Measurements from ENCODE around the gene HYAL1.

Gene HYAL1

DNA sequence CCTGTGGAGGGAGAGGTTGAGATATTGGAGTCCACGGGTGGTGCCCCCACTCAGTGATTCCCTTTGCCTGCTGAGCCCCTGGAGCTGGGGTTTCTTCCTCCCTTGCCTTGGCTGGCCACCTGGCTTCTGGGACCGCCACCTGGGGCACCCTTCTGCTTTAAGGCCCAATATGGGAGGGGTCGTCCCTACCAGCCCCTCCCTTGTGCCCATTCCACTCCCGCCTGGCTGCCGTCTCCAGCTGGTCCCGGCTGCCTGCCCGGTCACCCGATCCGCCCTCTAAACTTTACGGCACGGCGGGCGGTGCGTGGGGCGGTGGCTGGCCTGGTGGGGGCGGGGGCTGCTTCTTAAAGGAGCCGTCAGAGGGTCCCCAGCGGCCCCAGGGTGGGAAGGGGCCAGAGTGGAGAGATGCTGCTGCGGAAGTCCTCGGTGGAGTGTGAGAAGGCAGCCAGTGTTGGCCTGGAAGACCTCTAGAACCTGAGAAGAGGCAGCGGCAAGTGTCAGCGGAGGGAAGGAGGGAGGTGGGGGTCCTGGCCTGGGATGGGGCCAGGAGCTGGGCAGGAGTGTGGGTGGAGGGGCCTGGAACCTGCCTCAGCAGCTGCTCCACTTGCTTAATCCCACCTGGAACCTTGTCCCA is 36.0 kb downstream of the HYAL1 start:
- Histone ChIP-seq H3K4me3 (ENCODE audit: low read length, poor library complexity, severe bottlenecking) (no peak overlapping the region), H3K9me3 (ENCODE audit: insufficient read depth, low read depth, low read length) (no peaks in the 10 kb centered on the region), H4K20me1 (ENCODE audit: insufficient read depth, low read length, poor library complexity, severe bottlenecking) (no peaks in the 10 kb centered on the region), H3K36me3 (ENCODE audit: insufficient read depth, low read length) (no peaks in the 10 kb centered on the region), H3K79me2 (ENCODE audit: insufficient read depth, low read length) (no peaks in the 10 kb centered on the region), H3K9ac (ENCODE audit: low read depth, low read length, poor library complexity, severe bottlenecking) (no peak overlapping the region), H3K4me1 (ENCODE audit: insufficient read depth, low read length, poor library complexity, severe bottlenecking) (no peaks in the 10 kb centered on the region), H3F3A (ENCODE audit: low read depth) (no peaks in the 10 kb centered on the region), H3K27me3 (ENCODE audit: insufficient read depth, low read length, poor library complexity, severe bottlenecking) (no peaks in the 10 kb centered on the region), H3K4me2 (ENCODE audit: low read depth, low read length, poor library complexity, severe bottlenecking) (no peak overlapping the region), H2AFZ (ENCODE audit: low read length) (no peak overlapping the region), H3K9me2 (replicated peaks; ENCODE audit: low read depth, low read length) (no peaks in the 10 kb centered on the region)
- TF ChIP-seq CTCF (conservative IDR thresholded peaks at IDR 0.05; ENCODE audit: low read length) (no peak), EZH2phosphoT487 (IDR thresholded peaks at IDR 0.05; ENCODE audit: borderline replicate concordance) (no peak)

DNA sequence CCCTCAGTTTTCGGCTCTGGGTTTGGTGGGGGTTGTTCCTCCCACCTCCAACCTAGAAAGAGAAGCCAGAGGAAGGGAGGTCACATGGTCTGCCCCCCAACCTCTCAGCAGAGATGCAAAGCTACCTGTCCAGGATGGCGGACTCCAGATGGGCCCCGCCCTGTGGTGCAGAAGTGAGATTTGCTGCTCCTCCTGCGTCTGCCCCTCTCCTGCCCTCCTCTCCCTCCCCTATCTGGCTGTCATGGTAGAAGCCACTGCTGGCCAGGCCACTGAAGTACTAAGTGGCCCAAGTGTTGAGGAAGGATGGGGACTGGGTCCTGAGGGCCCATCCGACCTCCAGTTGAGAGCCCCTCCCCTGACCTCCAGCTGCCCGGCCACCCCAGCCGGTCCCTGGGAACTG is 36.5 kb downstream of the HYAL1 start:
- Histone ChIP-seq H3K9me3 (ENCODE audit: insufficient read depth, low read depth, low read length) (no peaks in the 10 kb centered on the region), H3K4me3 (ENCODE audit: low read length, poor library complexity, severe bottlenecking) (no peak overlapping the region), H3K4me2 (ENCODE audit: low read depth, low read length, poor library complexity, severe bottlenecking) (no peak overlapping the region), H3K9me2 (replicated peaks; ENCODE audit: low read depth, low read length) (no peaks in the 10 kb centered on the region), H3K79me2 (ENCODE audit: insufficient read depth, low read length) (no peaks in the 10 kb centered on the region), H3K9ac (ENCODE audit: low read depth, low read length, poor library complexity, severe bottlenecking) (no peak overlapping the region), H2AFZ (ENCODE audit: low read length) (no peak overlapping the region), H4K20me1 (ENCODE audit: insufficient read depth, low read length, poor library complexity, severe bottlenecking) (no peaks in the 10 kb centered on the region), H3K36me3 (ENCODE audit: insufficient read depth, low read length) (no peaks in the 10 kb centered on the region), H3K27me3 (ENCODE audit: insufficient read depth, low read length, poor library complexity, severe bottlenecking) (no peaks in the 10 kb centered on the region), H3F3A (ENCODE audit: low read depth) (no peaks in the 10 kb centered on the region), H3K4me1 (ENCODE audit: insufficient read depth, low read length, poor library complexity, severe bottlenecking) (no peaks in the 10 kb centered on the region)
- TF ChIP-seq EZH2phosphoT487 (IDR thresholded peaks at IDR 0.05; ENCODE audit: borderline replicate concordance) (no peak), CTCF (conservative IDR thresholded peaks at IDR 0.05; ENCODE audit: low read length) (no peak)

- peaks cover 4% of the 10 kb centered on the region for H3K4me1 ChIP-seq (ENCODE audit: insufficient read depth, low read length, poor library complexity, severe bottlenecking)
- H3K9me2 ChIP-seq (replicated peaks; ENCODE audit: low read depth, low read length), result no peaks in the 10 kb centered on the region
- H3K79me2 ChIP-seq (ENCODE audit: insufficient read depth, low read length), result peaks cover 6% of the 10 kb centered on the region; the same call in 1 of the 2 replicates
- no peaks in the 10 kb centered on the region for H3K36me3 ChIP-seq (ENCODE audit: insufficient read depth, low read length)
- H4K20me1 ChIP-seq (ENCODE audit: insufficient read depth, low read length, poor library complexity, severe bottlenecking), result no peaks in the 10 kb centered on the region
- no peaks in the 10 kb centered on the region for H3K27me3 ChIP-seq (ENCODE audit: insufficient read depth, low read length, poor library complexity, severe bottlenecking)
- no peak overlapping the region for H3K9ac ChIP-seq (ENCODE audit: low read depth, low read length, poor library complexity, severe bottlenecking)
- H3K9me3 ChIP-seq (ENCODE audit: insufficient read depth, low read depth, low read length), result no peaks in the 10 kb centered on the region
- H3F3A ChIP-seq (ENCODE audit: low read depth), result no peaks in the 10 kb centered on the region
- no peak overlapping the region for H3K4me3 ChIP-seq (ENCODE audit: low read length, poor library complexity, severe bottlenecking)
- TF ChIP-seq CTCF (conservative IDR thresholded peaks at IDR 0.05; ENCODE audit: low read length), result no peak
- no peak for TF ChIP-seq EZH2phosphoT487 (IDR thresholded peaks at IDR 0.05; ENCODE audit: borderline replicate concordance)
- H3K4me2 ChIP-seq (ENCODE audit: low read depth, low read length, poor library complexity, severe bottlenecking), result no peak overlapping the region
- H2AFZ ChIP-seq (ENCODE audit: low read length), result no peak overlapping the region
Observed at GRCh38 chr3:50266017-50266416, 37.4 kb downstream of the HYAL1 start.
